CD14-positive monocyte (primary cell): Measurements from ENCODE around the gene PHYHIPL. TPM values are rescaled to one million over a fixed set of nuclear protein-coding genes. Genes with fewer than 3 reads are reported as not detected.

Experiments
- DNase-seq, 3 donors: peaks; one replicate each; pipeline ENCODE4 v3.0.0-alpha.2; 2011 to 2022
- H2AFZ ChIP-seq: 2 replicates; pipeline ENCODE4 v1.6.0; 2012; ENCODE audit warnings: mild to moderate bottlenecking, low read depth, low read length, inconsistent platforms; ENCODE audit not compliant: insufficient read depth, poor library complexity, severe bottlenecking
- H3K27ac ChIP-seq, 2 donors: 1 replicate in 1 of 2; 2 replicates in 1 of 2; pipeline ENCODE4 v1.5.1; 2012 to 2013; ENCODE audit warnings: low read length in 2 of 2, control low read depth in 1 of 2, inconsistent platforms in 1 of 2, low read depth in 1 of 2, mild to moderate bottlenecking in 1 of 2
- H3K27me3 ChIP-seq, 2 donors: one replicate each; pipeline versions ENCODE4 v1.6.0 to v1.6.1; 2011 to 2013; ENCODE audit warnings: low read length in 2 of 2; ENCODE audit not compliant: control insufficient read depth in 2 of 2, insufficient read depth in 2 of 2
- H3K36me3 ChIP-seq, 2 donors: replicated peaks in 1 of 2; 1 replicate in 1 of 2; 2 replicates in 1 of 2; pipeline versions ENCODE4 v1.5.1 to v1.6.1; 2012 to 2013; ENCODE audit warnings: low read length in 2 of 2, control low read depth in 1 of 2, inconsistent platforms in 1 of 2, mild to moderate bottlenecking in 1 of 2; ENCODE audit not compliant: insufficient read depth in 2 of 2, control insufficient read depth in 1 of 2
- H3K4me1 ChIP-seq, 2 donors: 1 replicate in 1 of 2; 2 replicates in 1 of 2; pipeline versions ENCODE4 v1.5.1 to v1.6.1; 2012 to 2013; ENCODE audit warnings: low read length in 2 of 2, control low read depth in 1 of 2, inconsistent platforms in 1 of 2, mild to moderate bottlenecking in 1 of 2, moderate library complexity in 1 of 2; ENCODE audit not compliant: insufficient read depth in 2 of 2, control insufficient read depth in 1 of 2
- H3K4me2 ChIP-seq: replicated peaks from 2 replicates; pipeline ENCODE3; 2012; ENCODE audit warnings: low read length, moderate library complexity, mild to moderate bottlenecking; ENCODE audit not compliant: poor library complexity, severe bottlenecking; ENCODE audit errors: extremely low read depth
- H3K4me3 ChIP-seq, 3 experiments: fragments of 200-600 bp in 1 of 3; sonication (generic) in 1 of 3; replicated peaks in 1 of 3; 1 replicate in 2 of 3; 2 replicates in 1 of 3; pipeline ENCODE4 v1.5.1; 2011 to 2013; ENCODE audit warnings: low read length in 3 of 3, mild to moderate bottlenecking in 3 of 3, control low read depth in 2 of 3, low read depth in 2 of 3, inconsistent platforms in 1 of 3, moderate library complexity in 1 of 3
- H3K79me2 ChIP-seq: 2 replicates; pipeline ENCODE4 v1.6.0; 2012; ENCODE audit warnings: mild to moderate bottlenecking, control low read depth, inconsistent platforms, low read length, moderate library complexity; ENCODE audit not compliant: insufficient read depth
- H3K9ac ChIP-seq: 2 replicates; pipeline ENCODE4 v1.6.0; 2017; ENCODE audit warnings: low read length, mild to moderate bottlenecking; ENCODE audit not compliant: insufficient read depth, poor library complexity, severe bottlenecking
- H3K9me3 ChIP-seq, 2 donors: replicated peaks in 1 of 2; 1 replicate in 1 of 2; 2 replicates in 1 of 2; pipeline versions ENCODE4 v1.5.1 to v1.6.1; 2012 to 2013; ENCODE audit warnings: low read length in 2 of 2, control low read depth in 1 of 2; ENCODE audit not compliant: control insufficient read depth in 1 of 2, insufficient read depth in 1 of 2
- H4K20me1 ChIP-seq: 2 replicates; pipeline ENCODE4 v1.6.0; 2012; ENCODE audit warnings: mild to moderate bottlenecking, low read length, control low read depth, moderate library complexity; ENCODE audit not compliant: insufficient read depth
- H3K27ac Mint-ChIP-seq, 7 donors: one replicate each; pipeline ENCODE4 v1.8.0; 2020; ENCODE audit warnings: mild to moderate bottlenecking in 7 of 7, mixed read lengths in 7 of 7, moderate library complexity in 6 of 7, inconsistent platforms in 2 of 7
- H3K27me3 Mint-ChIP-seq, 3 donors: one replicate each; pipeline ENCODE4 v1.8.0; 2021 to 2022; ENCODE audit warnings: low read depth in 3 of 3, mild to moderate bottlenecking in 3 of 3, mixed read lengths in 3 of 3, moderate library complexity in 3 of 3, inconsistent platforms in 1 of 3
- H3K36me3 Mint-ChIP-seq, 2 donors: one replicate each; pipeline ENCODE4 v1.8.0; 2020; ENCODE audit warnings: mixed read lengths in 2 of 2, inconsistent platforms in 1 of 2, mild to moderate bottlenecking in 1 of 2
- H3K4me1 Mint-ChIP-seq: one replicate; pipeline ENCODE4 v1.8.0; 2020; ENCODE audit warnings: mild to moderate bottlenecking, mixed read lengths
- H3K4me3 Mint-ChIP-seq, 2 donors: one replicate each; pipeline ENCODE4 v1.8.0; 2020; ENCODE audit warnings: mild to moderate bottlenecking in 2 of 2, mixed read lengths in 2 of 2, moderate library complexity in 1 of 2
- H3K9me3 Mint-ChIP-seq, 7 donors: one replicate each; pipeline ENCODE4 v1.8.0; 2020 to 2022; ENCODE audit warnings: mixed read lengths in 7 of 7, mild to moderate bottlenecking in 6 of 7, moderate library complexity in 6 of 7, inconsistent platforms in 2 of 7
- WGBS: methylation state at CpG from one replicate; pipeline ENCODE4 v1.1.5; 2013; ENCODE audit warnings: missing lambda C conversion rate; ENCODE audit not compliant: insufficient coverage; 5-methylcytosine and 5-hydroxymethylcytosine counted together
- intact Hi-C, 2 donors: fragments of 100-400 bp; cut with micrococcal nuclease; formaldehyde crosslinking; loops; one replicate each; pipeline versions ENCODE4 v1.15.0 to v1.15.1; 2023
- polyA plus RNA-seq, 3 donors: library from polyadenylated mRNA; depleted of rRNA in 1 of 3; unstranded in 2 of 3; stranded (reverse) in 1 of 3; fragments of 300-500 nt in 2 of 3; fragments of >200 nt in 1 of 3; fragmentation: Illumina TruSeq in 2 of 3; gene quantifications; 1 replicate in 2 of 3; 2 replicates in 1 of 3; pipeline ENCODE4 v1.2.3, GENCODE V29; 2012 to 2021
- TF ChIP-seq, protein P1 (sequence below): fragments of 200-600 bp; IDR thresholded peaks from one replicate; pipeline ENCODE4 v1.8.0; 2022; ENCODE audit warnings: antibody characterized with exemption, mild to moderate bottlenecking

Gene PHYHIPL
- polyA plus RNA-seq, 3 donors: not detected

DNA sequence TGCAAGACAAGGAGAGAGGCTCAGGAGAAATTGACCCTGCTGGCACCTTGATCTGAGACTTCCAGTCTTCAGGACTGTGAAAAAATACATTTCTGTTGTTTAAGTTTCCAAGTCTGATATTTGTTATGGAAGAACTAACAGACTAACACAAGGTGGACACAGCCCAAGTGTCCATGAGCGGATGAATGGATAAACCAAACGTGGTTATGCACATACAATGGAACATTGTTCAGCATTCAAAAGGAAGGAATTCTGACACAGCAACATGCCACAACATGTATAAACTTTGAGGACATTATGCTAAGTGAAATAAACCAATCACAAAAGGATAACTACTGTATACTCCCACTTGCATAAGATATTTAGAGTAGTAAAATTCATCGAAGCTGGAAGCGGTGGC is 109.4 kb downstream of the PHYHIPL start:
- DNase-seq: no peak
- TF ChIP-seq, protein P1, sequence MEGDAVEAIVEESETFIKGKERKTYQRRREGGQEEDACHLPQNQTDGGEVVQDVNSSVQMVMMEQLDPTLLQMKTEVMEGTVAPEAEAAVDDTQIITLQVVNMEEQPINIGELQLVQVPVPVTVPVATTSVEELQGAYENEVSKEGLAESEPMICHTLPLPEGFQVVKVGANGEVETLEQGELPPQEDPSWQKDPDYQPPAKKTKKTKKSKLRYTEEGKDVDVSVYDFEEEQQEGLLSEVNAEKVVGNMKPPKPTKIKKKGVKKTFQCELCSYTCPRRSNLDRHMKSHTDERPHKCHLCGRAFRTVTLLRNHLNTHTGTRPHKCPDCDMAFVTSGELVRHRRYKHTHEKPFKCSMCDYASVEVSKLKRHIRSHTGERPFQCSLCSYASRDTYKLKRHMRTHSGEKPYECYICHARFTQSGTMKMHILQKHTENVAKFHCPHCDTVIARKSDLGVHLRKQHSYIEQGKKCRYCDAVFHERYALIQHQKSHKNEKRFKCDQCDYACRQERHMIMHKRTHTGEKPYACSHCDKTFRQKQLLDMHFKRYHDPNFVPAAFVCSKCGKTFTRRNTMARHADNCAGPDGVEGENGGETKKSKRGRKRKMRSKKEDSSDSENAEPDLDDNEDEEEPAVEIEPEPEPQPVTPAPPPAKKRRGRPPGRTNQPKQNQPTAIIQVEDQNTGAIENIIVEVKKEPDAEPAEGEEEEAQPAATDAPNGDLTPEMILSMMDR: no peak
- Histone ChIP-seq H3K27me3 (no peaks in the 10 kb centered on the region), H3K9ac (no peak overlapping the region), H3K27ac (no peak overlapping the region), H3K4me3 (no peak overlapping the region), H3K36me3 (no peaks in the 10 kb centered on the region), H2AFZ (no peak overlapping the region), H4K20me1 (no peaks in the 10 kb centered on the region), H3K4me2 (no peak overlapping the region), H3K4me1 (no peaks in the 10 kb centered on the region), H3K9me3 (no peaks in the 10 kb centered on the region), H3K79me2 (no peaks in the 10 kb centered on the region)
- intact Hi-C loops: no loop called here
- H3K9me3 Mint-ChIP-seq: peaks cover 0 to 2% (median 0%) of the 10 kb centered on the region in 7 donors
- no peaks in the 10 kb centered on the region for H3K4me1 Mint-ChIP-seq
- H3K27ac Mint-ChIP-seq: no peak overlapping the region
- WGBS: no CpG with 5 or more reads among the region's 4 CpGs
- H3K27me3 Mint-ChIP-seq: peaks cover 0 to 2% (median 0%) of the 10 kb centered on the region in 3 donors
- no peak overlapping the region for H3K4me3 Mint-ChIP-seq
- no peaks in the 10 kb centered on the region for H3K36me3 Mint-ChIP-seq

DNA sequence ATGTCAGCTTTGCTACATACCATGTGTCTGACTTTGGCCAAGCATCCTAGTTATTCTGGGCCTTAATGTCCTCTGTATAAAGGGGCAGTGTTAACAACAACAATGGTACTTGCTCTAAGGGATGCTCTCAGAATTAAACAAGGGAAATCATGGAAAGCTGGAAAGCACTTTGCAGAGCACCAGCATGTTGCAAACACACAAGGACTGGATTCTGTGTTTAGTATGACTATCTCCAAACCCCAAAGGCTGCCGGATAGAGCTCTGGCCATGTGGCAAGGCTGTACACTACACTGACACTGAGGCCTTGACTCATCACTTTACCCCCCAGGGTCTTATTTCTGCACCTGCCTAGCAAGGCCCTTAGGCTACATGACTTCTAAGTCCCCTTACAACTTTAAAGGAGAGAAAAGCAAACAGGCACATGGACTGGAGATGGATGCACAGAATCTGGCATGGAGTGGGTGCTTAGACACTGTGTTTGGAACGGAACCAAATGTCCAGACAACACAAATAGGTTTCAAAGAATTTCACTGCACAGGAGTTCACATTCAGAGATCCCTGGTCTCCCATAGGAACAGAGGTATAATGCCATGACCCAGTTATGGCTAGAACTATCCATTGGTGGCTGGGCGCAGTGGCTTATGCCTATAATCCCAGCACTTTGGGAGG is 111.3 kb downstream of the PHYHIPL start:
- Mint-ChIP-seq H3K36me3 (no peaks in the 10 kb centered on the region), H3K4me3 (no peak overlapping the region), H3K4me1 (no peaks in the 10 kb centered on the region), H3K27me3 (no peaks in the 10 kb centered on the region), H3K9me3 (peaks cover 0 to 2% (median 0%) of the 10 kb centered on the region in 7 donors), H3K27ac (no peak overlapping the region)
- no peak overlapping the region for H3K4me2 ChIP-seq
- no peak overlapping the region for H3K9ac ChIP-seq
- TF ChIP-seq, protein P1: no peak
- intact Hi-C loops: no loop called here
- no peaks in the 10 kb centered on the region for H3K4me1 ChIP-seq
- H3K9me3 ChIP-seq: no peaks in the 10 kb centered on the region
- H3K36me3 ChIP-seq: no peaks in the 10 kb centered on the region
- H4K20me1 ChIP-seq: no peaks in the 10 kb centered on the region
- H3K27me3 ChIP-seq: no peaks in the 10 kb centered on the region
- DNase-seq: no peak
- no peaks in the 10 kb centered on the region for H3K79me2 ChIP-seq
- no peak overlapping the region for H3K4me3 ChIP-seq
- no peak overlapping the region for H3K27ac ChIP-seq
- H2AFZ ChIP-seq: no peak overlapping the region
- WGBS: 100% methylated on average over 1 of the region's 3 CpGs
